ENCODE data around the gene SNX3. TPM values are rescaled to one million over a fixed set of nuclear protein-coding genes. Genes with fewer than 3 reads are reported as not detected.

The SNX3 gene
- polyA plus RNA-seq, 4 donors, result 188 to 256 (median 230) TPM

DNA sequence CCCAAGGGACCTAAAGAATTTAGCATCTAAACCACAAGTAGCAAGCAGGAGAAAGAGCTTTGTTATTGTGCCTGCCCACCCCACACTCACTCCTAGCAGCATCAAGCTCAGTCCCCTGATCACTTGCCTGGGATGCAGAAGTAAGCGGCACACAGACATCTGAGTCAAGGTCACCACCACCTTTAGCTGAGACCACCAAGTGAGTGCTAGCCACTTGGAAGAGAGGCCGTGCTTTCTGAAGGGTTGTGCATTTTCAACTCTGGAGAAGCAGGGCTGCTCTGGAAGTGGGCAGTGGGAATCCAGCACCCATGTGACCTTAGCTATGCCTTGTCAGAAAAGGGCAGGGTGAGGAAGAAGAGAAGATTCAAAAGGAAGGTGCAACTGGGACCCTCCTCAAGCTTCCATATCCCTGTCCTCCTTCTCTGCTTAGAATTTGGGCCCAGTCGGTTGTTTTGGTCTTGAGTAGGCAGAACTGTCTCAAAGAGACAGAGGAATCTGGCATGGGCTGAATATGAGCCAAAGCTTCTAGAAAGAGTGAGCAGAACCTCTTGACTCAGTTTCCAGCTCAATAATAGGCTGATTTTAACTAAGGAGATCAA lies 88.8 kb downstream of the SNX3 start:
- no peak for DNase-seq (ENCODE audit: low read depth in 4 of 4, low spot score in 2 of 4)

DNA sequence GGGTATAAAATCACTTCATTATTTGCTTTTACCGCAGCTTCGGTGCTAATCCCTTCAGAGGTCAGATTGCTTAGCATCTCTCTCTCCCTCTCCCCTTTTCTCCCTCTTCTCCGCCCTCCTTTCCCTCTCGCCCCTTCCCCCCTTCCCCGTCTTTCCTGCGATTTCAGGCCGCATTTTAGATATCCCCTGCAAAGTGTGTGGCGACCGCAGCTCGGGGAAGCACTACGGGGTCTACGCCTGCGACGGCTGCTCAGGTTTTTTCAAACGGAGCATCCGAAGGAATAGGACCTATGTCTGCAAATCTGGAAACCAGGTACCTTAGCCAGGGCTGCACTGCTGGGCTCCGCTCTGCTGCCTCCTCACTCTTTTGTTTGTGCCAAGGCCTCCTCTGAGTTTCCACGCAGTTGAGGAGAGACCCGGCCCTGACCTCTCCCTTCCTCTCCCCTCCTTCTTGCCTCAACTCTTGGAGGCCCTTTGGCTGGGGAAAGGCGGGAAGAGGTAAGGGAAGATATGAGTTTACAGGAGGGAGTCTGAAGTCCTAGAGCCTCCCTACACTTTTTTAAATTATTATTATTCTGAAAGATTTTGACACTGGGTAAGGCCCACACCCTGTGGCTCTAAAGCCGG lies 89.4 kb downstream of the SNX3 start:
- DNase-seq (ENCODE audit: low read depth in 4 of 4, low spot score in 2 of 4), result no peak

DNA sequence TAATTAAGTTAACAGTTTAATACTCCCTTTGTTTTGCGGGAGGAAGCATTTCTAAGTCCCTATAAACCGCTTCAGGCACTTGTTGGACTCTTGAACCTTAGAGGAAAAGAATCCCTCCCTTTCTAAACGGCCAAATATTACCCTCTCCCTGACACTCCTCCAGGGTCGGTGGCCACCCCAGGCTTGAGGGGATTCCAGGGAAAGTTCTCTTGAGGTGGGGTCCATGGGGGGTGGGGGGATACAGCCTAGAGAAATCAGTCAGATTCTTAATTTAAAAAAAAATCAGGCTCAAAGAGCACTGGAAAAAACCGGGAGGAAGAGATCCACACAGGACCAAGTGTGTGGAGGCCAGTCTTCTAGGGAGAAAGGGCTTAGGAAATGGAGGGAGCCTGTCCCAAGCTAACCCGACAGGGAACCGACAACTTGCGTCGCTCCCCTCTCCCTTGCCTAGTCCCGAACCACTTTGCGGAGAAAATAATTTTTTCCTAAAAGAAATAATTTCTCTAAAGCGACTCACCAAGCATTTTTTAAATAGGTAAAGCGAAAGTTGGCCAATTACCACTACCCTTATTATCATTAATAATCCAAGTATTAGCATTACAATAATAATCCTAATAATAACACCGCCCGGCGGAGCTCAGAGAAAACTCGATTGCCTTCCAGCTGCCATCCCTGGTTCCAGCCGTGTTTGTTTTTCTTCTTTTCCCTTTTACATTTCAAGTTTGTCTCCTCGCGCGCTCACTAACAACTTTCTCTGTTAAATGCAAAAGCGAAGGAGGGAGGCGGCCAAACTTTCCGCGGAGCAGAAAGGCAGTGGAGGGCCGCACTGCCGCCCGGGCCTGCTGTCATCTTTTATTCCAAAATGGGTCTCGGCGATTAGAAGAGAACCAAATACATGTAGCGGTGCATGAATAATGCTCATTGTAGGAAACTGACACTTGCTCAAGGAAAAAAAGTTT lies 90.2 kb downstream of the SNX3 start:
- no peak for DNase-seq (ENCODE audit: low read depth in 4 of 4, low spot score in 2 of 4)

DNA sequence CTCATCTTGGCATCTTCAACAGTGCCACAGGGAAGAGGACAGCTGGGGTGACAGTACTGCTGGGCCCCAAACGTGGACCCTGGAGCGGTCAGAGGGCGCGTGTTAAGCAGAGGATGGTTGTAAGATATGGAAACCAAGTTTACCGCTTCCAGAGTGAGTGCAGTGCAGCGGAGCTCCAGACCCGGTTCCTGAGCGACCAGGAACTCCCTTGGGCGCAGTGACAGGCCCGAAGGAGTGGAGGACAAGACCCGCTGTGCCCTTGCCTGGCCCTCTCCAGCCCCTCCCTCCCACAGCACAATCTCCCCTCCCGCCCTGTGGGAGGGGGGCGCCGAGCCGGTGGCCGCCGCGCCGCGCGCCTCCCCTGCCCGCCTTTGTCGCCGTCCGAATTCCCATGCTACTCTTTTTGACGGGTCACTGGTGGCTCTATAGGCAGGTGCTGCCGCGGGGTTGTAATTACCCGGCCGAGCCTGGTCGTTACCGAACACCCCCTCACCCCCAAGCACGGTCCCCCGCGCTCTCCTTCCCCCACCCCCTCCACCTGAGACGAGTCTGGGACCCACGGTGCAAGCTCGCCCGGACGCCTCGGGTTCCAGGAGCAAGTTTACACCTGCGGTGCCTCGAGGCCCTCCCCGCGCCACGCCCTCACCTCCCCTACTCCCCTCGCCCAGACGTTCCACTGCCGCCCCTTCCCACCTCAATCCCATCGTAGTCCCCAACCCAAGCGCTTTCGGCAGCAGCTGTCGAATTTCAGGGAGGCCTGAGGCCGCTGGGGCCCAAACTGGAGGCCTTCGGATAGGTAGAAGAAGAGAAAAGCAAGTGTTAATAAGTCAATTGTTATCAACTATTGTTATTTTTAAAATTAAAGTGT lies 91.1 kb downstream of the SNX3 start:
- no peak for DNase-seq (ENCODE audit: low read depth in 4 of 4, low spot score in 2 of 4)

DNA sequence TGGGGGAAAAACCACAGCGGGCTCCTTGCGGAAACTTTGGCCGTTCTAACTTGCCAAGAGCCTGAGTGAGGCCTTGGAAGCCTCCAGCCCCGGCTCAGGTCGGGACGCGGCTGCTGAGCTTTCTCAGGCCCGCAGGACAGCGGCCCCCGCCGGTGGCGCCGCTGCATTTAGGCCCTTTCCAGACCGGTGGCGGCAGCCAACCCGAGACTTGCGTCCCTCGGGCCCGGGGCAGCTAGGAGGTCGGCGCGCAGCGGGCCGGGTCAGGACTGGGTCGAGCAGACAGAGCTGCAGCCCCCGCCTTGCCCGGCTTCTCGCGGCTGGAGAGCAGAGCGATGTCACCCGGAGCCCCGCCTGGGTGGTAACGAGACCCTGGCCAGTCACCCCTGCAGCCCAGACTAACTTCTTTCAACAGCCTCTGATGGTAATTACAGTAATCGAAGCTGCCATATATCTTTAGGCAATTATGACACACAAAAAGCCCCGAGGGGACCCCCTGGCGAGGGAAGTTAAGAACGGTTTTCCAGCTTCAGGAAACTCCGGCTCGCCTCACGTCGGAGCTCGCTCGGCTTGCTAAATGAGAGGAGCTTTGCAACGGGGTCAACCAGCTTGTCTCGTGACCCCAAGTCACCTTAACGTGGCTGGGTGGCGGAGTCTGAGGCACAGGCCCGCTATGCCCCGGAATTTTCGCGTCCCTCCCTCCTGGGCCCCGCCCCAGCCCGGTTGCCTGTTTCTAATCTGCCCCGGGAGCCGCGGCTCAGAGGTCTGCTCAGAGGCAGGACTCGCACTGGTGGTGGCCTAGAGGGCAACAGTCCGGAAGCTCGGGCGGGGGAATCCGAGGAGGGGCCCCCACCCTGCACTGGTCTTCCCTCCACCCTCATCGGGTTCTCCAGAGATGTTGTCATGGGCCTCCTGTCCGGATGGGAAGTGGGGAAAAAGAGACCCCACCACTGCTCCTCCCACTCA lies 92.1 kb downstream of the SNX3 start:
- no peak for DNase-seq (ENCODE audit: low read depth in 4 of 4, low spot score in 2 of 4)

DNA sequence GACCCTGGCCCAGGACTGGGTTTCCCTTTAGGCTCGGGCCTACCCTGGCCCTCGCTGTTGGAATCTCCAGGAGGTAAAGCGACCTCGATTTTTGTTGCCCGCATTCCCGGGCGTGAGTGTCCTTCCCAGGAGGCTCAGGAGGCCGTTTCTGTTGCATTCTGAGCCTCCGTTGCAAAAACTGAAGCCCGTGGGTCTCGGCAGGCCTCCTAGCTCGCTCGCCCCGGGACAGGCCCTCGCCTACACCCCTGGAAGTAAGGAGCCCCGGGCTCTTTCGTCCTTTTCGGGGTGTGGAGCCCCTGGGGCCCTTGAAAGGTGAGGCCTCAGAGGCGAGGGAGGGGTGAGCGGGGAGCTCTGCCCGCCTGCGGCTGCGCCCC lies 92.8 kb downstream of the SNX3 start:
- DNase-seq (ENCODE audit: low read depth in 4 of 4, low spot score in 2 of 4), result no peak

DNA sequence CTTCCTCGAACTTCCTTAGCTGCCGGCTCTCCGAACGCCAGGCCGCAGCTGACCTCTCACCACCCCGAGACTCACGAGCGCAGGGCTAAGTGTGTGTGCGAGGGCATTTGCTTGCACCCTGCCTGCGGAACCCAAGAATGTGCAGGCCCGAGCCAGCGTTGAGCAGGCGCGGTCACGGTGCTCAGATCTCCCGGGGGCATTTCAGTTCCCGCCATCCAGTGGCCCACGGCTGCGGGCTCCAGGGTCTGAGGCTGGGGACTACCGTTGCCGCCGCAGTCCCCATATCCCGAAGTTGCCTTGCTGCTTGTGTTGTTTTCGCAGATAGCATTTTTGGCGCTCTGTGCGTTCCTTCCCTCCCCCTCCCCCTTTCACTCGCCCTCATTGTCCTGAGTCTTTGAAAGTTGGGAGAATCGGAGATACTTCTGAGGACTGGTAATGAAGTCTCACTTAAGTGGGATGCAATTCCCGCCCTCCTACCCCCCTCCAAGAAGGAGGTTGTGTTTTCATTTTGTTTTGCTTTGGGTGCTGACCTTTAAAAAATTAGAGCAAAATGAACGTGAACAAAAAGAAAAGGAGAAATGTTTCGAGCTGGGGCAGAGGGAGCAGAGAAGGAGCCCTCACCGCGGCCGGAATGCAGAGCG lies 93.3 kb downstream of the SNX3 start:
- no peak for DNase-seq (ENCODE audit: low read depth in 4 of 4, low spot score in 2 of 4)

DNA sequence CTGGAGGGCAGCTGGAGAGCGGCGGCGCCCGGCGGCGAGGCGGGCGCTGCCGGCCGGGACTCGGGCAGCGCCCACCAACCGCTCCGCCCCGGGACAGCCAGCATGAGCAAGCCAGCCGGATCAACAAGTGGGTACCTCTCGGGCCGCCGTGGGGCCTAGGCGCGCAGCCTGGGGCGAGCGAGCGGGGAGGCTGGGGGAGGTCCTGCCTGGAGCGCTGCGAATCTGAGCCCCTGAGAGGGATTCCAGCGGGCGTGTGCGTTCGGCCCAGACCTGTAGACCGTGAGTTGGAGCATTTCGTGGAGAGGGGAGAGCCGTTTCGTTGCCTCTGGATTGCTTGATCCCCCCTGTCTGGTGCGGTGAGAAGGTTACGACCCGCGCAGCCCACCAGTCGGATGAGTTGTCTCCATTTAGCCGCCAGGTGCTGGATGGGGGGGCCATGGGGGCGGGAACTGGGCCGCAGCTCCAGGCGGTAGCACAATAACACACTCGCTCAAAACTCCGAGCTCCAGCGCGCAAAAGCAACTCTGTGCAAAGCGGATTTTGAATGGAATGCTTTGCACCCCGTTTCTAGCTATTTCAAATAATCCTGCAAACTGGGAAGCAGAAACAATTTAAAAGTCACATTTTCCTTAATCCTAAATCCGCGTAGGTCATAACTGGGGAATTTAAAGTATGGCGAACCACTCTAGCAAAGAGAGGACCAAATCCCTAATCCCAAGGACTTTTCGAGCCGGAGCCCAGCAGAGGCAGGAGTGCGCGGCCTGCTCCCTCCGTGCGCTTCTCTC lies 94.0 kb downstream of the SNX3 start:
- no peak for DNase-seq (ENCODE audit: low read depth in 4 of 4, low spot score in 2 of 4)

DNA sequence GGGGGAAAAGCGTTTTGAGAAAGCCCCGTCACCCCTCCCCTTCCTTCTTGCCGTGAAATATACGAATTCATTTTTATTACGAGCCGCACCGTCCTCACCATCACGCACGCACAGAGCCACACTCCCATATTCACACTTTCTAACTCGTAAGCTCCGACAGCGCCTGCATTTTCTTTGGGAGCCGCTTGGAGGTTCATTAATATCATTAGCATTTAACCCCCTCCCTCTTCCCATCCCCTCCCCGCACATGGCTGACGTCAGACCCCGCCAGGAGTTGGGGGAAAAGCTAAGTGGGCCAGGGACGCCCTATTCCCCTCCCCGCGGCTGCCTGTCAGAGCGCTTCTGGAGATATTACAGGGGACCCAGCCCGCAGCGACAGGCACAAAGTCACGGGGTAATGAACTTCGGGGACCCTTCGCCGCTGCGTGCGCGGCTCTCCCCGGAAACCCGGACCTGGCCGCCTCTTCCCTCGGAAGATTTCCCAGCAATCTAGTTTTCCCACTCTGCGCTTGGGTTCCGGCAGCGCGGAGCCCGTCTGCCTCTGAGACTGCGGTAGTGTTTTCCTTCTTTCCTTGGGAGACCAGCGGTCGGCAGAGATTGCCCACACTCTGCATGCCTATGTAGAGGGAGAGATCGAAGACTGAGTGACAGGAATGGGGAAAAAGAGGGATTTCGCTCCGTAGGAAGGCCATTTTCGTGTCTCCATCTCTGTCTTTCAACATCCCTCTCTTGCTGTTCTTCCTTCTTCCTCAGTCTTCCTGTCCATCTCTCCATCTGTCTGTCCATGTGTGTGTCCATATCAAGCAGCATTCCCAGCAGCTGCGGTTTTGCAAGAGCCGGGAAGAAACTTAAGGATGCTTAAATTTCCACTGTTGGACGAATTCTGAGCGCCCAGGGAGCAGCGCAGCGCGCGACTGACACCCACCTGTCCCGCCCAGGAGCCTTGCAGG lies 94.9 kb downstream of the SNX3 start, which contains the start of gene NR2E1:
TSS of gene NR2E1 (plus strand) at position 309 of the 950 bp plus-strand sequence. CDS start 744 bp downstream, outside the sequence.
- no peak for DNase-seq (ENCODE audit: low read depth in 4 of 4, low spot score in 2 of 4)

DNA sequence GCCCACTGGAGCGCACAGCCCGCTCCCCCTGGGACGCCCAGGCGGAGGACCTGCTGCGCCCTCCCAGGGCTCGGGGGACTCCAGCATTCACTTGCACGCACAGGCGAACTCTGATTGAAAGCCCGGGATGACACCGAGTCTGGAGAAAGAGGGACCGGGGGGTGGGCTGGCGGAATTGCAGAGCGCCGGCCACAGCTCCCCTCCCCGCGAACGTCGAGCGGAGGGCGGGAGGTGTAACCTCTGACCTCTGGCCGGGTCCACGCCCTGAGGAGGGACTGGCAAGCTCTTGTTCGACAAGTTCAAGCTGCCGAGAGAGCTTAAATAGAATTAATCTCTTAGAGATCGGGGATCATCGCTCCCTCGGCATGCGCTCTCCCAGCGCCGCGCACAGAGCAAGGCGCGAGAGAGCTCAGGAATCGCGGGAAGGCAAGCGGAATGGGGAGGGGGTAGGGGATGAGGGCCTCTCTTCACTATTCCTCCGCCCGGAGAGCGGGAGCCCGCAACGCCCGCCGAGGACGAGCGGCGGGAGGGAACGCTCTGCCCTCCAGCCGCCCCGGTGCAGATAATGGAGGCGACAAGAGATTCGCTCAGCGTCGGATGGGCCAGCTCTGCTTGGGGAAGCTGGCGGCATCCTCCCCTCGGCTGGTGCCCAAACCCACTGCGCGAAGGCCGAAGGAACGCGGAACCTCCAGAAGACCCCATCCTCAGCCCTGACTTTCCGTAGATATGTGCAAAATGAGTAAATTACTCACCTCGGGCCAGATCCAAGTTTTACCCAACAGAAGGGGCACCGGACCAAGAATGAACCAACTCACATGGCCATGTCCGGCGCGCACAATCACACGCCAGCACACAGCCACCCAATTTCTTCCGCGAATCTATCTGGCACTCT lies 95.8 kb downstream of the SNX3 start:
- DNase-seq (ENCODE audit: low read depth in 4 of 4, low spot score in 2 of 4), result no peak

DNA sequence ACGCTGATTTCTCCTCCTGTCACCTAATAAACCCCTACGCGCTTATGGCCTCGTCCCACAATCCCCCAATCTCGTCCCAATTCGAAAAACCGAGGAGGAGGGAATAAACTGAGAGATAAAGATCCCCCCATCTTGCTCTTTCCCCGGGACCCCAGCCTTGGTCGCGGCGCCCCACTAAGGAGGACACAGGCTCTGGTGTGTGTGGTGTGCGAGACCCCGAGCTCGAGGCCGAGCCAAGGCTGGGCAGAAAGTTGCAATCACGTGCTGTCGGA lies 96.4 kb downstream of the SNX3 start:
- no peak for DNase-seq (ENCODE audit: low read depth in 4 of 4, low spot score in 2 of 4)

DNA sequence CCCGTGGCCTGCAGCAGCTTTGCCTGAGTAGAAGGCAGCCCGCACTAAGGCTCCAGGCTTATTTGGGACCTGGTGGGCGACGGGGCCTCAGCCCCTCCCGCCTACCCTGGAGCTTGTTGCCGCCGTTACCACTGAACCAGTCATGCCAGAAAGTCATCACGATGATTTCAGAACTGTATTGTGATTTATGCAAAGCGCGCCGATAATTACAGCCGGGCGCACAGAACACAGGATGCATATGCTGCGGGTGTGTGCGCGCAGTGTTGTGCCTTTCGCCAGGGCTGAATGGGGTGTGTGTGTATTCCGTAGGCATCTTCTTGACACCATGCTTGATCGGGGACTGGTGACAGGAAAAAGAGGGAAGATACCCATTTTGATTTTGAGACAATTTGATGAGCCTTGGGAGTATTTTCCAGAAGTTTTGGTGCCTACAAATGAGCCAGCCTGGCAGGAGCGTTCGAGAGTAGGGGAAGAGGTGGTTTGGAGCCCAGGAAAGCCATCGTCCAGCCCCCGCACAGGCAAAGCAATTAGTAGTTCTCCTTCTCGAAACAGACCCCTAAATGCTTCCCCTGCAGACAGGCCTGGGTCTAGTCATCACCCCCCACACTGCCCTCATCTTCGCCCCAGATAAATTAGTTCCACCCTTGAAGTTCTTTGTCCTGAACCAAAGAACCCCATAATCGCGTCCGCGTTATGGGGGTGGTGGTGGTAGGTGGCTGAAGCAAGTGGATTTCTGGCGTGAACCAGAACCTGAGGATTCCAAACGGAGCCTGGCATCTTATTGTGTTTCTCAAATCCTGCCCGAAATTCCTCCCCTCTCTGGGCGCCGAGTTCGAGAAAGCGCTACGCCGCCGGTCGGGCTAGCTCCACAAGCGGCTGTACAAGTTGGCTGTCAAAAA lies 96.9 kb downstream of the SNX3 start:
- DNase-seq (ENCODE audit: low read depth in 4 of 4, low spot score in 2 of 4), result no peak

DNA sequence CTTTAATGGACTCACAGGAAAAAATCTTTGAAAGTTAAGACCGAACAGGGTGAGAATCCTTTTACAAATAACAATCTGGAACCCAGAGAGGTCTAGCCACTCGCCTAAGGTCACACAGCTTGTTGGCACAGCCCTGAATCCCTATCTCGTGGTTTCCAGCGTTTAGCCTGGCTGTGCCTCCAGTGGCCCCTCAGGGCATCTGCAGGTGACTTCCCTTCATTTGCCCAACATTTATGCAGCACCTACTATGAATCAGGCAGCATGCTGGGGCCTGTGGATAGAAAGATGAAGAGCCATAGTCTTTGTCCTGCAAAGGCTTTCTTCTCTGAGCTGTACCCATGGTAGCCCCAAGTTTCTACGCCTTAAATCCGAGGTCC lies 97.6 kb downstream of the SNX3 start:
- no peak for DNase-seq (ENCODE audit: low read depth in 4 of 4, low spot score in 2 of 4)

DNA sequence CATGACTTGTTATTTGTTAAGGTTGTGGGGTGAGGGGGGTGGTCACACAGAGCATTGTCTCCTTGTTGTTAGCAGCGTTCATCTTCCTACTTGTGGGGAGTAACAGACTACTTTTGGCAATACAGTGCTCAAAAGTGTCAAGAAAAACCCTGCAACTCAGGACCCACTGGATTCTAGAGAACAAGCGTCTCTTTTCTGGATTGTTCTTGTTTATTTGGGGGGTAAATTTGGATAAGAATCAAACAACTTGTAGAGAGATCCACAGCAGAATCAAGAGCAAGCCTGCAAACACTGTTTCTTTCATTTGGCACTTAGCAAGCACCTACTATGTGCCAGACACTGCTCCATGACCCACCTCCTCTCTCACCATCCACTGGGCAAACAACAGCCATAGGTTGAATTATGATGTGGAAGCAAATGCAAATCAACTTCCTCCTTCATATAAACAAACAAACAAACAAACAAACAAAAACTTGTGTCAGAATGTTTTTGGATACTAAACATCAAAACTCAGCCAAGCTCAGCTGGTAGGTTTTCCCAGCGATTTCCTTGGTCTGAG lies 99.0 kb downstream of the SNX3 start:
- DNase-seq (ENCODE audit: low read depth in 4 of 4, low spot score in 2 of 4), result no peak
